ENCODE measurements around the gene GALNT10. TPM values are rescaled to one million over a fixed set of nuclear protein-coding genes. Genes with fewer than 3 reads are reported as not detected.

Gene GALNT10
- total RNA-seq, 1 donor from 2014 or later, result 178 TPM

DNA sequence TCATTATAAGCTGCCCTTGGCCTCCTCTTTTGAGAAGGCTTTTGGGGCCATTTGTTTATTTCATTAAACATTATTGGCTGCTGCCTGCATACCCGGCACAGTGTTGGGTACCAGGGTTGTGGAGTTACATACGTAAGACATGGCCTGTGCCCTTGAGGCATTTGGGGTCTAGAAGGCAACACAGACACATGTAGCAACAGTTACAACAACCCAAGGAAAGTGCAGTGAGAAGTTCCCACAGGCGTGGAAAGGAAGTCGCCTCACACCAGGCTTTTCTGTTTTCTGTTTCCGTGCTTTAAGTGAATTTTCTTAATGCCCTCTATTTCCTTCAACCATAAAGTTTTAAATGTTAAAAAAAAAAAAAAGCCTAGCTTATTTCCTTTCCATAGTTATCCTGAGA is 47.4 kb downstream of the GALNT10 start:
- Mint-ChIP-seq H3K36me3 (ENCODE audit: unreplicated experiment) (no peaks in the 10 kb centered on the region), H3K4me3 (ENCODE audit: unreplicated experiment) (no peak overlapping the region), H3K9me3 (ENCODE audit: unreplicated experiment) (no peaks in the 10 kb centered on the region), H3K27me3 (ENCODE audit: unreplicated experiment) (no peaks in the 10 kb centered on the region), H3K27ac (ENCODE audit: unreplicated experiment) (no peak overlapping the region), H3K4me1 (ENCODE audit: unreplicated experiment) (peaks cover 41% of the 10 kb centered on the region)
- DNase-seq (ENCODE audit: extremely low spot score, unreplicated experiment), result no peak
- TF ChIP-seq, protein P1, sequence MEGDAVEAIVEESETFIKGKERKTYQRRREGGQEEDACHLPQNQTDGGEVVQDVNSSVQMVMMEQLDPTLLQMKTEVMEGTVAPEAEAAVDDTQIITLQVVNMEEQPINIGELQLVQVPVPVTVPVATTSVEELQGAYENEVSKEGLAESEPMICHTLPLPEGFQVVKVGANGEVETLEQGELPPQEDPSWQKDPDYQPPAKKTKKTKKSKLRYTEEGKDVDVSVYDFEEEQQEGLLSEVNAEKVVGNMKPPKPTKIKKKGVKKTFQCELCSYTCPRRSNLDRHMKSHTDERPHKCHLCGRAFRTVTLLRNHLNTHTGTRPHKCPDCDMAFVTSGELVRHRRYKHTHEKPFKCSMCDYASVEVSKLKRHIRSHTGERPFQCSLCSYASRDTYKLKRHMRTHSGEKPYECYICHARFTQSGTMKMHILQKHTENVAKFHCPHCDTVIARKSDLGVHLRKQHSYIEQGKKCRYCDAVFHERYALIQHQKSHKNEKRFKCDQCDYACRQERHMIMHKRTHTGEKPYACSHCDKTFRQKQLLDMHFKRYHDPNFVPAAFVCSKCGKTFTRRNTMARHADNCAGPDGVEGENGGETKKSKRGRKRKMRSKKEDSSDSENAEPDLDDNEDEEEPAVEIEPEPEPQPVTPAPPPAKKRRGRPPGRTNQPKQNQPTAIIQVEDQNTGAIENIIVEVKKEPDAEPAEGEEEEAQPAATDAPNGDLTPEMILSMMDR (IDR thresholded peaks at IDR 0.05), result no peak

DNA sequence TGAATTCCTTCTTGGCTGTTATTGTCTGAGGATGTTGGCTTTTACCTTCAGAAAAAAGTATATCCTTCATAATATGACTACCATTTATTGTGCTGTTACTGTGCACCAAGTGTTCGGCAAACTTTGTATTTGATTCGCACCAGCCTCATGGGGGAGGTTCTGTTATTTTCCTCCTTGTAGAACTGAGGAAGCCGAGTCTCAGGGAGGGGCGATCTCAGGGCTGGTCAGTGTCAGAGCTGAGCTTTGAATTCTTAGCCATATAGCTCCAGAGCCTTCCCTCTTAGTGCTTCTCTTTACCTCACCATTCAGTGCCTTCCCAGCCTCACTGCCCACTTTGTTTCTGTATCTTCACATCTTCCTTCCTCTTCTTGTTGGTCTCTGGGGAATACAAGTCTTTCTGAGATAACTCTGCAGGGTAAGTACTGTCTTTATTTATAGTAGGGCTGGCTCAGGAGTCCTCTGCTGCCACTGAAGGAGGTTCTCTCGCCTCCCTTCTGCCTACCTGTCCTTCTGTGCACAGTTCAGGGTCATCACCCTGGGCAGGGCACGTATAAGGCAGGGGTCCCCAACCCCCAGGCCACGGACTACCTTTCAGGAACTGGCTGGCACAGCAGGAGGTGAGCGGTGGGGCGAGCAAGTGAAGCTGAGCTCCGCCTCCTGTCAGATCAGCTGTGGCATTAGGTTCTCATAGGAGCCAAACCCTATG is 48.4 kb downstream of the GALNT10 start:
- Mint-ChIP-seq H3K9me3 (ENCODE audit: unreplicated experiment) (no peaks in the 10 kb centered on the region), H3K36me3 (ENCODE audit: unreplicated experiment) (no peaks in the 10 kb centered on the region), H3K4me1 (ENCODE audit: unreplicated experiment) (peaks cover 49% of the 10 kb centered on the region), H3K27me3 (ENCODE audit: unreplicated experiment) (no peaks in the 10 kb centered on the region), H3K27ac (ENCODE audit: unreplicated experiment) (peak overlapping the region; percentile 41), H3K4me3 (ENCODE audit: unreplicated experiment) (no peak overlapping the region)
- no peak for DNase-seq (ENCODE audit: extremely low spot score, unreplicated experiment)
- TF ChIP-seq, protein P1 (IDR thresholded peaks at IDR 0.05), result no peak

DNA sequence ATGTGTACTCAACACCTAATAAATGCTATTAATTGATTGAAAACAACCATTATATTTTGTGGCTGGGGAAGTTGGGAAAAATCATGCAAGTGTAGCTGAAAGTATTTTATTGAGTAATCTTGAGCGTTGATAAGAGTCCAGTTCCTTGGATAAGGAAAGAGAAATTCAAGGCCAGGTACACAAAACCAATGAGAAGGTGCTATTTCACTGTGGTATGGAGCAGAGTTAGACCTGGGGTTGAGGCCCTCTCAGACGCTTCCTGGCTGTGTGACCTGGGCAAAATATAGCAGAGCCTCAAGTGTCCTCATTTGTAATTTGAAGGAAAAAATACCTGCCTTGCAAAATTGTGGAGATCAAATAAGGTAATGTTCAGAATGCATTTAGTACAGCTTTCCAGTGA is 50.1 kb downstream of the GALNT10 start:
- Mint-ChIP-seq H3K27me3 (ENCODE audit: unreplicated experiment) (no peaks in the 10 kb centered on the region), H3K9me3 (ENCODE audit: unreplicated experiment) (no peaks in the 10 kb centered on the region), H3K27ac (ENCODE audit: unreplicated experiment) (peak overlapping the region; percentile 12), H3K4me3 (ENCODE audit: unreplicated experiment) (no peak overlapping the region), H3K4me1 (ENCODE audit: unreplicated experiment) (peaks cover 48% of the 10 kb centered on the region), H3K36me3 (ENCODE audit: unreplicated experiment) (no peaks in the 10 kb centered on the region)
- TF ChIP-seq, protein P1 (IDR thresholded peaks at IDR 0.05), result no peak
- DNase-seq (ENCODE audit: extremely low spot score, unreplicated experiment), result no peak

DNA sequence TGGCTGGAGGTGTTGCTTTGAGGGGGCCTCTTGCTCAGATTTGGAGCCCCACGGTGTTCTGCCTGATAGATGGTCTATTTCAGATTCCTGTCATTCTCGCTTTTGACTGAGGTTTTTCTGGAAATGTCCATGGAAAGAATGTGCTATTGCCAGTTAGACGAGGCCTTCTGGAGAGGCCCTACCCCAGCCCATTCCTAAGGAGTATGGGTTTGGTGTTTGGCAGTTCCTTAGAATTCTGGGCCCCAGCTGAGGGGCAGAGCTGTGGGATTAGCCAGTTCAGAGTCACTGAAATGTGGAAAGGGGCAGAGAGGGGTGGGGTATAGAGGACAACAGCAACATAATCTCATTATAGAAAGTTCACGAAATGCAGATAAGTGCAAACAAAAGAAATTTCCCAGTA is 50.5 kb downstream of the GALNT10 start:
- Mint-ChIP-seq H3K4me1 (ENCODE audit: unreplicated experiment) (peaks cover 44% of the 10 kb centered on the region), H3K27me3 (ENCODE audit: unreplicated experiment) (no peaks in the 10 kb centered on the region), H3K27ac (ENCODE audit: unreplicated experiment) (peak overlapping the region; percentile 12), H3K4me3 (ENCODE audit: unreplicated experiment) (no peak overlapping the region), H3K36me3 (ENCODE audit: unreplicated experiment) (no peaks in the 10 kb centered on the region), H3K9me3 (ENCODE audit: unreplicated experiment) (no peaks in the 10 kb centered on the region)
- TF ChIP-seq, protein P1 (IDR thresholded peaks at IDR 0.05), result no peak
- no peak for DNase-seq (ENCODE audit: extremely low spot score, unreplicated experiment)

DNA sequence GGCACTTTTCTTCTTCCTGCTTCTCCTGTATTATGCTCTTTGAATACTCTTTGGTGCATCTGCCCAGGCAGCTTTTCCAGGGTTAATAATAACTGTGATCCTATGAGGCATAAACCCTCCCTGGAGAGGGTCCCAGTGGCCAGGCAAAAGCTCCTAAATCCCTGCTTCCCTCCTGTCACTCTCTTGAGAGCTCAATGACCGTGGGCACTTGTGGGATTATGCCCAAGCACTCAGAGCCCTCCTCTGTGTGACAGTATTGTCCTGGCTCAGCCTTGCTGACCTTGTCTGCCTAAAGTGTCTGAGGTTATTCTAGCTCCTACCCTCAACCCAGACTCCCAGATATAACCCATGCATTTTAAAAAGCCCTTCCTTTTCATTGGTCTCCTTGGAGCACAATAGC is 51.9 kb downstream of the GALNT10 start:
- Mint-ChIP-seq H3K27ac (ENCODE audit: unreplicated experiment) (peak overlapping the region; percentile 58), H3K4me1 (ENCODE audit: unreplicated experiment) (peaks cover 42% of the 10 kb centered on the region), H3K27me3 (ENCODE audit: unreplicated experiment) (no peaks in the 10 kb centered on the region), H3K9me3 (ENCODE audit: unreplicated experiment) (no peaks in the 10 kb centered on the region), H3K36me3 (ENCODE audit: unreplicated experiment) (no peaks in the 10 kb centered on the region), H3K4me3 (ENCODE audit: unreplicated experiment) (no peak overlapping the region)
- TF ChIP-seq, protein P1 (IDR thresholded peaks at IDR 0.05), result no peak
- DNase-seq (ENCODE audit: extremely low spot score, unreplicated experiment), result no peak
